Testis (tissue), 3 donors: ENCODE measurements around the gene TENT4B. TPM values are rescaled to one million over a fixed set of nuclear protein-coding genes. Genes with fewer than 3 reads are reported as not detected.
A peak's percentile ranks its signal among the peaks of the same experiment; 100 is the strongest.

Source experiments
- DNase-seq: peaks from one replicate; pipeline ENCODE4 v3.0.0-alpha.2; 2019
- H3K27ac ChIP-seq, 2 donors: fragments of 200-600 bp; sonication (generic); one replicate each; pipeline ENCODE4 v1.5.1; 2019
- H3K27me3 ChIP-seq: fragments of 200-600 bp; sonication (generic); one replicate; pipeline ENCODE4 v1.5.1; 2019
- H3K36me3 ChIP-seq: fragments of 200-600 bp; sonication (generic); one replicate; pipeline ENCODE4 v1.5.1; 2017; ENCODE audit warnings: low read depth; ENCODE audit errors: missing control alignments
- H3K4me1 ChIP-seq: fragments of 200-600 bp; sonication (generic); one replicate; pipeline ENCODE4 v1.5.1; 2019
- H3K4me3 ChIP-seq, 2 donors: fragments of 200-600 bp; sonication (generic); one replicate each; pipeline ENCODE4 v1.5.1; 2017 to 2019
- H3K9me3 ChIP-seq: fragments of 200-600 bp; sonication (generic); one replicate; pipeline ENCODE4 v1.5.1; 2017
- POLR2A ChIP-seq: fragments of 450-650 bp; IDR thresholded peaks from one replicate; pipeline ENCODE4 v1.6.1; 2017; ENCODE audit warnings: antibody characterized with exemption, mild to moderate bottlenecking, moderate library complexity
- WGBS, 2 donors: methylation state at CpG; one replicate each; pipeline ENCODE4 v1.1.5; 2018; 5-methylcytosine and 5-hydroxymethylcytosine counted together
- intact Hi-C: fragments of 100-400 bp; cut with DNase I; formaldehyde crosslinking; loops from one replicate; pipeline ENCODE4 v1.15.1; 2023; ENCODE audit warnings: low total_unique reads
- polyA plus RNA-seq: library from polyadenylated mRNA; stranded (reverse); fragments of 350-450 nt; fragmentation: Illumina TruSeq; extraction: RNeasy Lipid Tissue Mini Kit (QIAGEN cat#74804); gene quantifications from one replicate; pipeline ENCODE4 v1.2.3, GENCODE V29; 2014; ENCODE audit warnings: low read depth, low replicate concordance; ENCODE audit not compliant: insufficient read depth
- total RNA-seq, 2 donors: library from RNA; depleted of rRNA; stranded (reverse); fragments of >200 nt; gene quantifications; one replicate each; pipeline ENCODE4 v1.2.3, GENCODE V29; 2016
- TF ChIP-seq, protein P1 (sequence below), 3 experiments: fragments of 450-650 bp in 2 of 3; fragments of 200-600 bp in 1 of 3; sonication (generic) in 1 of 3; IDR thresholded peaks; one replicate each; pipeline ENCODE4 v1.5.1; 2016 to 2019; ENCODE audit warnings: antibody characterized with exemption in 3 of 3, mild to moderate bottlenecking in 2 of 3, moderate library complexity in 1 of 3

Gene TENT4B
- total and polyA plus RNA-seq, 3 donors from 2014 or later = 27.5 to 56.6 (median 37.6) TPM

DNA sequence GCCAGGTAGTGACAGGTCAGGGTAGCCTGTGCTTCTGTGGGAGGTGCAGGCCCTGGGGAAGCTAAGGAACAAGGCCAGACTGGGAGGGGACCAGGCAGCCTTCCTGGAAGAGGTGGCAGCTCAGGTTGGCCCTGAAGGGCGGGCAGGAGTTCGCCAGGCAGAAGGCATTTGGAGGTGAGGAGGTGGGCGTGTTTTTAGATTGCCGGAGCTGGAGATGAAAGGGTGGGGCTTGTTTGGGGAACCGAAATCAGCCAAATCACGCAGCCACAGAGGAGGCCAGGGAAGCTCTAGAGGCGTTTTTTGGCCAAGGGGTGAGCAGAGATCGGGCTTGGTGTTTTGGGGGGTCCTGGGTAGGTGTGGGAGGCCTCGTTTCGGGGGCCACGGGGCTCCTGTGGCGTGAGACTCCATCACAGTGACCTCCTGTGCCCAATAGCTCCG is 120.8 kb downstream of the TENT4B start:
- Histone ChIP-seq H3K27ac (peak overlapping the region in 1 of 2 donors; percentile 59), H3K27me3 (no peaks in the 10 kb centered on the region), H3K4me3 (no peak overlapping the region), H3K4me1 (no peaks in the 10 kb centered on the region), H3K36me3 (no peaks in the 10 kb centered on the region), H3K9me3 (no peaks in the 10 kb centered on the region)
- DNase-seq = no peak
- 77 to 80% methylated on average over 13 of the region's 13 CpGs for WGBS, 2 donors
- TF ChIP-seq, protein P1, sequence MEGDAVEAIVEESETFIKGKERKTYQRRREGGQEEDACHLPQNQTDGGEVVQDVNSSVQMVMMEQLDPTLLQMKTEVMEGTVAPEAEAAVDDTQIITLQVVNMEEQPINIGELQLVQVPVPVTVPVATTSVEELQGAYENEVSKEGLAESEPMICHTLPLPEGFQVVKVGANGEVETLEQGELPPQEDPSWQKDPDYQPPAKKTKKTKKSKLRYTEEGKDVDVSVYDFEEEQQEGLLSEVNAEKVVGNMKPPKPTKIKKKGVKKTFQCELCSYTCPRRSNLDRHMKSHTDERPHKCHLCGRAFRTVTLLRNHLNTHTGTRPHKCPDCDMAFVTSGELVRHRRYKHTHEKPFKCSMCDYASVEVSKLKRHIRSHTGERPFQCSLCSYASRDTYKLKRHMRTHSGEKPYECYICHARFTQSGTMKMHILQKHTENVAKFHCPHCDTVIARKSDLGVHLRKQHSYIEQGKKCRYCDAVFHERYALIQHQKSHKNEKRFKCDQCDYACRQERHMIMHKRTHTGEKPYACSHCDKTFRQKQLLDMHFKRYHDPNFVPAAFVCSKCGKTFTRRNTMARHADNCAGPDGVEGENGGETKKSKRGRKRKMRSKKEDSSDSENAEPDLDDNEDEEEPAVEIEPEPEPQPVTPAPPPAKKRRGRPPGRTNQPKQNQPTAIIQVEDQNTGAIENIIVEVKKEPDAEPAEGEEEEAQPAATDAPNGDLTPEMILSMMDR (IDR thresholded peaks at IDR 0.05) = no peak
- TF ChIP-seq POLR2A = no peak
- intact Hi-C loops = no loop called here

DNA sequence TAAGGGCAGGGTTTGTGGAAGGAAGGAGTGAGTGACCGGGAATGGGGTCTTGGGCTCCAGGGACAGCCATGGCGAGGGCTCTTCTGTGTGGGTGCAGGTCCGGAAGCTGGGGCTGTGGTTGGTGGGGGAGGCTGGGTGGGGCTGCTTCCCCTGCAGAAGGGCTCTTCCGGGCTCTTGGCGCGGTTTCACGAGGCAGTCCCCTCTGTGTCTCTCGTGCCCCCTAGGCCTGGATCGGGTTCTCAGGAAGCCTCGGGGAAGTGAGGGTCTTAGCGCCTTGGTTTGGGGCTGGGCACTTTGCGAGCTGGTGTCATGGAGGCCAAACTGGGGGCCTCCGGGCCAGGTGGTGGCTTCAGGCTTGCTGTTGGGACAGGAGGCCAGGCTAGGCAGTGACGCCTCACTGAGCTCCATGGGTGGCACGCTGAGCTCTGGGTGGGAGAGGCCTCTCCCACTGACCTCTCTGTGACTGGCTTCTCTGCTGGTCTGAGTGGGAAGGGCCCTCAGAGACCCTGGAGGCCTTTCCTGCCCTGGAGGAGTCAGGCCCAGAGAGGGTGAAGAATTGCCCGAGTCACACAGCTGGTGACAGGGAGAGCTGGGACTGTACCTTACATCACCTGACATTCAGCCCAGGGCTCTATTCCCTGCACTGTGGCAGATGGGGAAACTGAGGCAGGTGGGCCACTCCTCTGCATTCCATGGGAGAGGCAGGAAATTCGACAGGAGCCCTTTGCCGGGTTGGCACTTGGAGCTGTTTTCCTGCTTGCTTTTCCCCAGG is 121.4 kb downstream of the TENT4B start:
- Histone ChIP-seq H3K4me1 (no peaks in the 10 kb centered on the region), H3K4me3 (no peak overlapping the region), H3K27ac (peak overlapping the region; percentile 22 to 59), H3K36me3 (no peaks in the 10 kb centered on the region), H3K9me3 (no peaks in the 10 kb centered on the region), H3K27me3 (no peaks in the 10 kb centered on the region)
- intact Hi-C loops = no loop called here
- TF ChIP-seq, protein P1 (IDR thresholded peaks at IDR 0.05) = no peak
- no peak for TF ChIP-seq POLR2A
- DNase-seq = no peak
- WGBS, 2 donors = 85 to 92% methylated on average over 10 to 18 of the region's 18 CpGs

DNA sequence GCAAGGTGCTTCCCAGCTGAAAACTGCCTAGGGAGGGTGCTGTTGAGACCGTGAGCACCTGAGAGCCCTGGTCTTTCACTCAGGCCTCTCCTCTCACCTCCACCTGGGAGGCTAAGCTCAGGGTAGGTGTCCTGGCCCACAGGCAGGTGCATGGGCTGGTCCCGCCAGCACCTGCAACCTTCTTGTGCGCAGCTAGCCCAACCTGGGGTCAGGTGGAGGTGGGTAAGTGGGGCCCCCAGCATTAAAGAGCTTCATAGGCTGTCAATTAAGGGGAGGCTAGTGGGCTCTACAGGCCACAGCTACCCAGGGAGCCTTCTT is 122.0 kb downstream of the TENT4B start:
- TF ChIP-seq, protein P1 (IDR thresholded peaks at IDR 0.05) = no peak
- TF ChIP-seq POLR2A = no peak
- no peaks in the 10 kb centered on the region for H3K9me3 ChIP-seq
- H3K4me1 ChIP-seq = no peaks in the 10 kb centered on the region
- intact Hi-C loops = no loop called here
- no peaks in the 10 kb centered on the region for H3K27me3 ChIP-seq
- no peaks in the 10 kb centered on the region for H3K36me3 ChIP-seq
- WGBS, 2 donors = 97% methylated on average over 3 of the region's 3 CpGs; no CpG with 5 or more reads in 1 of the 2 donors
- H3K4me3 ChIP-seq = no peak overlapping the region
- no peak for DNase-seq
- H3K27ac ChIP-seq = peak overlapping the region in 1 of 2 donors; percentile 59

DNA sequence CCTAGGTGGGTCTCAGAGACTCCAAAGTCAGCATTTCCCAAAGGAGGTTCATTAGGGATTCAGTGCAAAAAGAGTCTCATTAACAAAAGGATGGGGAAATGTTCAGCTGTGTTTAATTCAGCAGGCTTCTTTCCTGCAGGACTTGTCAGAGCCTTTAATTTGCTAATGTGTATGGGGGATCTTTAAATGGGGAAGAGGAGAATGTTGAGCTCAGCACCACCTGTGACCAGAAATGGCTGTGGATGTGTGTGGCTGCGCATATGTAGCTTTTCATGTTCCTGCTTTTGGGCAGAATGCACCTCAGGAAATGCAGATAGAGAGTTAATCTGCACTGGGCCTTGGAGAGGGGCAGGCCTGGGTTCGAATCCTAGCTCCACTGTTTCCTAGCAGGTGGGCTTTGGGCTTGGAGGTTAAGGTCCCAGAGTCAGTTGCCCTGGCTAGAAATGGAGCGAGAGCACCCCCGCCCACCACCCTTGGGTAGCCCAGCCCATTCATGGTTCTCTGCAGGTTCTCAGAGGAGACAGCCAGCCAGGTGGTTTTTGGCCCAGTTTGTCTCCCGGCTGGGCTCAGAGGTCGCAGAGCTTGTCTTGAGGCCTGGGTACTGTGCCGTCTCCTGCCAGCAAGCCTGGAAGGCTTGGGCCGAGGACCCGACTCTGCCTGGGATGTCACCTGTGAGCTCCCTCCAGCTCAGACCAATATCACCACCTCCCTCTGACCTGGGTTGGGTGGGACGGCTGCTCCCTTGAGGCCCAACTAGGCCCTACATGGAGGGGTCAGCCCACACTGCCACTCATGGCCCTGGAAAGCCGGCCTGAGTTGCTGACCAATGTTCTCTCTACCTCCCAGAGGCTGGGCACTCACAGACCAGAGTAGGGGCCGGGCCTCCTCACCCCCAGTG is 122.6 kb downstream of the TENT4B start:
- Histone ChIP-seq H3K4me3 (no peak overlapping the region), H3K36me3 (no peaks in the 10 kb centered on the region), H3K9me3 (no peaks in the 10 kb centered on the region), H3K27ac (no peak overlapping the region), H3K27me3 (no peaks in the 10 kb centered on the region), H3K4me1 (no peaks in the 10 kb centered on the region)
- WGBS, 2 donors = 69 to 83% methylated on average over 6 to 12 of the region's 12 CpGs
- intact Hi-C loops = no loop called here
- DNase-seq = no peak
- TF ChIP-seq, protein P1 (IDR thresholded peaks at IDR 0.05) = no peak
- TF ChIP-seq POLR2A = no peak
